A673 (cell line): Measurements from ENCODE around the gene MAEA. TPM values are rescaled to one million over a fixed set of nuclear protein-coding genes. Genes with fewer than 3 reads are reported as not detected.

Experiments
- BruUV-seq: library from RNA; stranded (reverse); fragments of 400-500 nt; replicated peaks from 2 replicates; lab custom pipeline; 2021; lab: Mats Ljungman, UMichigan
- CTCF ChIA-PET: fragments of 300-600 bp; sonication (Branson Sonifier 250); formaldehyde crosslinking; loops from one replicate; lab custom pipeline; 2022; ENCODE audit warnings: antibody characterized with exemption; lab: Charles Lee
- POLR2A ChIA-PET: fragments of 300-600 bp; sonication (Branson Sonifier 250); formaldehyde crosslinking; loops from one replicate; lab custom pipeline; 2022; ENCODE audit warnings: antibody characterized with exemption; ENCODE audit not compliant: low non-redundant PET; lab: Charles Lee
- DNase-seq: peaks from one replicate; pipeline ENCODE4 v3.0.0-alpha.2; 2015; ENCODE audit warnings: low spot score
- H3K27ac ChIP-seq: fragments of 200-600 bp; sonication (generic); 2 replicates; pipeline ENCODE4 v1.5.1; 2016; ENCODE audit warnings: mixed run types, low read depth, mild to moderate bottlenecking, mixed read lengths, antibody characterized with exemption, low read length; ENCODE audit not compliant: poor library complexity, severe bottlenecking
- H3K27me3 ChIP-seq: fragments of 200-600 bp; sonication (generic); replicated peaks from 2 replicates; pipeline ENCODE4 v1.6.1; 2017; ENCODE audit warnings: mixed run types, low read depth, mild to moderate bottlenecking, mixed read lengths, antibody characterized with exemption, low read length; ENCODE audit not compliant: insufficient read depth, poor library complexity
- H3K36me3 ChIP-seq: fragments of 200-600 bp; sonication (generic); 2 replicates; pipeline ENCODE4 v1.6.1; 2016; ENCODE audit warnings: mixed run types, mild to moderate bottlenecking, mixed read lengths, antibody characterized with exemption, low read length; ENCODE audit not compliant: insufficient read depth, poor library complexity, severe bottlenecking
- H3K4me1 ChIP-seq: fragments of 200-600 bp; sonication (generic); 2 replicates; pipeline ENCODE4 v1.6.1; 2017; ENCODE audit warnings: mixed run types, mild to moderate bottlenecking, mixed read lengths, antibody characterized with exemption, low read length; ENCODE audit not compliant: insufficient read depth, poor library complexity, severe bottlenecking
- H3K4me3 ChIP-seq: fragments of 200-600 bp; sonication (generic); 2 replicates; pipeline ENCODE4 v1.5.1; 2016; ENCODE audit warnings: low read depth, mixed run types, mild to moderate bottlenecking, mixed read lengths, low read length; ENCODE audit not compliant: poor library complexity, severe bottlenecking
- H3K9me3 ChIP-seq: fragments of 200-600 bp; sonication (generic); 2 replicates; pipeline ENCODE4 v1.6.1; 2016; ENCODE audit warnings: mixed run types, low read depth, mild to moderate bottlenecking, mixed read lengths, antibody characterized with exemption, low read length; ENCODE audit not compliant: poor library complexity, severe bottlenecking
- CTCF ChIP-seq: fragments of 300-800, 200-600 bp; sonication (generic); conservative IDR thresholded peaks from 2 replicates; pipeline ENCODE4 v1.5.1; 2017; ENCODE audit warnings: low read depth, mild to moderate bottlenecking, antibody characterized with exemption, low read length, moderate library complexity, mixed read lengths
- EZH2 ChIP-seq: fragments of 200-600 bp; sonication (generic); IDR thresholded peaks from 2 replicates; pipeline ENCODE4 v1.6.1; 2017; ENCODE audit warnings: borderline replicate concordance, low read depth, mild to moderate bottlenecking, mixed read lengths, antibody characterized with exemption, low read length; ENCODE audit not compliant: poor library complexity, severe bottlenecking
- intact Hi-C: fragments of 100-400 bp; cut with micrococcal nuclease; formaldehyde crosslinking; loops from one replicate; pipeline ENCODE4 v1.10.0; 2022; ENCODE audit not compliant: unreplicated experiment
- total RNA-seq: library from RNA; stranded (reverse); gene quantifications from 2 replicates; pipeline ENCODE4 v1.2.3, GENCODE V29; 2021

Gene MAEA
- total RNA-seq, 1 experiment from 2014 or later, result 87.0 TPM

DNA sequence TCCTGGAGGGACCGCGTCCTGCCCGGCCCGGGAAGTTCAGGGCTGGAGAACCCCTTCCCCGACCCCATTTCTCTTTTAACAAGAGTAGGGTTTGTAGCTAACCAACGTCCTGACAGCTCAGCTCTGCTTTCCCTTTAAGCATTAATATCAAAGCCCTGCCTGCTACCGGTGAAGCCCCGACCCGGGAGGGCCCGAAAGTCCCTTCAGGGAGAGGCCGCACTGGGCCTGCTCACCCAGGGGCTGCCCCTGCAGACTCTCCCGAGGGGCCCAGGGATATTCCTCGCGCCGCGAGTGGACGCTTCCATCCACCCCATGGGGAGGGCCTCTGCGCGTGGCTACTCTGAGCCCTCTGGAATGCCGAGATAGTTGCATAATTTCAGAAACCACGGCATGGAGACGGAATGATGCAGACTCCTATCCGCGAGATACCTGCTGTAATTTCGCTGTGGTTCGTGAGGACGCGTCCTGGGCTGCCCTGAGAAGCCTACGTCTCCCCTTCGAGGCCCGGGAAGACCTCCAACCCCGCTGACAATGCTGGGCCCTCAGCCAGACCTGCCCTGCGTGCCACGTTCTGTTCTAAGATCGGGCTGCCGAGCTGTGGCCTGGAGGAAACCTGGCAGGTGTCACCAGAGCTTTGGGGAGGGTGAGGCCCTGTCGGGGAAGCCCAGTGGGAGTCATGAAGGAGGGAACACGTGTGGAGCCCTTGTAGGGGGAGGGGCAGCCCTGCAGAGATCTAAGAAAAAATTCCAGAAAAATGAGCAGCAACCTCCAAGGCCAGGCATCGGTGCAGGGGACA lies 39.8 kb upstream of the MAEA start:
- no TSS peak for BruUV-seq
- intact Hi-C loops, result loop anchor here (2.0 kb wide), 1 partner anchor 97 kb away; the partner anchor contains the start of gene UVSSA
- H3K27me3 ChIP-seq, result no peaks in the 10 kb centered on the region
- ChIA-PET CTCF (no interaction called here), POLR2A (no interaction called here)
- no peak for DNase-seq
- peaks cover 8% of the 10 kb centered on the region for H3K4me1 ChIP-seq
- H3K4me3 ChIP-seq, result peak overlapping the region; percentile 97
- TF ChIP-seq CTCF (no peak), EZH2 (no peak)
- H3K9me3 ChIP-seq, result peaks cover 46% of the 10 kb centered on the region
- H3K27ac ChIP-seq, result peak overlapping the region; percentile 95
- H3K36me3 ChIP-seq, result peaks cover 16% of the 10 kb centered on the region

DNA sequence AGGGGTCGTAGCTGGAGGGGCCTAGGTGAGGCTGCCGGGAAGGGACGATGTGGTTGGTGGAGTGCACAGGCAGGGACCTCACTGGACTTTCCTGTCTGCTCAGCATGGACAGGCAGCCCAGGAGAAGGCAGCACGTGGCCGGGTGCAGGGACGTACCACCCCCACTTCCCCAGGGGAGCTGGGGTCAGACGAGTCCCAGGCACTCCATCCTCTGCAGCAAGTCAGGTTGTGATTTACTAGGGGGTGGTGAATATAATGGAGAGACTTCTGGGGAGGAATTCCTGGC lies 39.2 kb upstream of the MAEA start:
- Histone ChIP-seq H3K27ac (no peak overlapping the region), H3K36me3 (peaks cover 16% of the 10 kb centered on the region), H3K27me3 (no peaks in the 10 kb centered on the region), H3K4me3 (no peak overlapping the region), H3K9me3 (peaks cover 50% of the 10 kb centered on the region), H3K4me1 (peaks cover 8% of the 10 kb centered on the region)
- TF ChIP-seq EZH2, result no peak
- no peak for TF ChIP-seq CTCF
- BruUV-seq, result no TSS peak
- ChIA-PET POLR2A (no interaction called here), CTCF (no interaction called here)
- no peak for DNase-seq
- intact Hi-C loops, result no loop called here

DNA sequence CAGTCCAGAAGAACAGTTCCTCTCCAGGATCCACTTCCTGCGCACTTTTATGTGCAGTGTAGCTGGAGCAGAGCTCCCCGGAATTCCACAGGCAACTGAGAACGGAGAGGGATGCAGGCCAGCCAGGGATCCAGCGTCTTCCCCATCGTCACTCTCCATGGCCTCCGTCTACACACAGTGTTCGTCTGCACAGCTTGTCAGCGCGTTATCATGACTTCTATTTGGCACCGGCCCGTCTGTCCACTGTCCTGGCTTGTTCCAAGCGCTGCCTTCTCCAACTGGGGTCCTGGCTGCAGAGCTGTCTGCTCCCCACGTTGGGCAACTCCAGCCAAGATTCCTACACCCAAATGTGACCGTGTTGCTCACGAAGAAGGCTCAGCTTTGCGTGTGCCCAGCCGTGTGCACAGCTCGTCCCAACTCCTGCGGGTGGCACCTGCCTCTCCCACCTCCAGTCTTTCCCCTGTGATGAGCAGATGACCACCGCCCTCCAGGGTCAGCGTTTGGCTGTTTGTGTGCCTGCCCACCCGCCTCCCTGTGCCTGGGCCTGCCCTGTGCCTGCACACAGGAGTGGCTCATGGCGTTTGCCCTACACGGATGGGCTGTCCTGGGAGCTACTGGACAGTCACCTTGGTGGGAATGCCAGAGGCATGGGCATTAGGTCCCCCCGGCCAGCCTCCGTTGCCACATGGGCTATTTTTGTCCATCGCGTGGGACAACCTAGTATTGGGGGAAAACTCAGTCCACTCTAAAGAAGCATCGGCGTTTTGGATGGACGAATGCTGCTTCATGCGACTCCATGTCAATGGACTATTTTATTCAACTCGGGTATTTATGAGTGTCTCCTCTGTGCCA lies 38.5 kb upstream of the MAEA start:
- no peak overlapping the region for H3K4me3 ChIP-seq
- DNase-seq, result no peak
- POLR2A ChIA-PET, result no interaction called here
- no TSS peak for BruUV-seq
- peaks cover 57% of the 10 kb centered on the region for H3K9me3 ChIP-seq
- CTCF ChIA-PET, result no interaction called here
- peaks cover 8% of the 10 kb centered on the region for H3K4me1 ChIP-seq
- no peak overlapping the region for H3K27ac ChIP-seq
- TF ChIP-seq CTCF, result no peak
- no peak for TF ChIP-seq EZH2
- intact Hi-C loops, result no loop called here
- H3K36me3 ChIP-seq, result peaks cover 16% of the 10 kb centered on the region
- no peaks in the 10 kb centered on the region for H3K27me3 ChIP-seq
